ENCODE data around the gene CHD6.

Gene CHD6

GRCh38 chr20:41394081-41394480, 224.1 kb downstream of the CHD6 start:
- no peak for TF ChIP-seq CTCF (IDR thresholded peaks at IDR 0.05; ENCODE audit: low read depth, low read length)
- DNase-seq (ENCODE audit: low read depth in 2 of 2): no peak
- H3K4me3 ChIP-seq (replicated peaks in 1 of 2; ENCODE audit: low read depth in 2 of 2, low read length in 2 of 2): no peak overlapping the region

- no peak for DNase-seq (ENCODE audit: low read depth in 2 of 2)
- no peak overlapping the region for H3K4me3 ChIP-seq (replicated peaks in 1 of 2; ENCODE audit: low read depth in 2 of 2, low read length in 2 of 2)
- TF ChIP-seq CTCF (IDR thresholded peaks at IDR 0.05; ENCODE audit: low read depth, low read length): no peak
These were observed 224.5 kb downstream of the CHD6 start for GRCh38 chr20:41393705-41394066.

GRCh38 chr20:41392871-41393704, 225.1 kb downstream of the CHD6 start:
- no peak for TF ChIP-seq CTCF (IDR thresholded peaks at IDR 0.05; ENCODE audit: low read depth, low read length)
- DNase-seq (ENCODE audit: low read depth in 2 of 2): peak in 1 of 2 donors; percentile 79
- H3K4me3 ChIP-seq (replicated peaks in 1 of 2; ENCODE audit: low read depth in 2 of 2, low read length in 2 of 2): no peak overlapping the region

- TF ChIP-seq CTCF (IDR thresholded peaks at IDR 0.05; ENCODE audit: low read depth, low read length): no peak
- H3K4me3 ChIP-seq (replicated peaks in 1 of 2; ENCODE audit: low read depth in 2 of 2, low read length in 2 of 2): no peak overlapping the region
- no peak for DNase-seq (ENCODE audit: low read depth in 2 of 2)
These were observed 225.9 kb downstream of the CHD6 start for GRCh38 chr20:41392295-41392694.

GRCh38 chr20:41391587-41392001, 226.6 kb downstream of the CHD6 start:
- no peak for TF ChIP-seq CTCF (IDR thresholded peaks at IDR 0.05; ENCODE audit: low read depth, low read length)
- H3K4me3 ChIP-seq (replicated peaks in 1 of 2; ENCODE audit: low read depth in 2 of 2, low read length in 2 of 2): no peak overlapping the region
- DNase-seq (ENCODE audit: low read depth in 2 of 2): no peak

GRCh38 chr20:41390889-41391288, 227.3 kb downstream of the CHD6 start:
- no peak for TF ChIP-seq CTCF (IDR thresholded peaks at IDR 0.05; ENCODE audit: low read depth, low read length)
- no peak for DNase-seq (ENCODE audit: low read depth in 2 of 2)
- H3K4me3 ChIP-seq (replicated peaks in 1 of 2; ENCODE audit: low read depth in 2 of 2, low read length in 2 of 2): no peak overlapping the region
